Retinal pigment epithelial cell (primary cell): Measurements from ENCODE around the gene NRGN.
A peak's percentile ranks its signal among the peaks of the same experiment; 100 is the strongest.

ENCODE experiments used
- DNase-seq: peaks from one replicate; pipeline ENCODE4 v3.0.0-alpha.2; 2010; ENCODE audit warnings: low read depth
- H3K4me3 ChIP-seq: 2 replicates; pipeline ENCODE4 v1.5.1; 2011; ENCODE audit warnings: mild to moderate bottlenecking, low read length, control low read depth, moderate library complexity
- TF ChIP-seq, protein P1 (sequence below): conservative IDR thresholded peaks from 2 replicates; pipeline ENCODE4 v1.5.1; 2011; ENCODE audit warnings: low read depth, low read length, control low read depth, inconsistent platforms

The NRGN gene

GRCh38 chr11:124717421-124717785 is 22.3 kb upstream of the NRGN start:
- H3K4me3 ChIP-seq, result no peak overlapping the region
- TF ChIP-seq, protein P1, sequence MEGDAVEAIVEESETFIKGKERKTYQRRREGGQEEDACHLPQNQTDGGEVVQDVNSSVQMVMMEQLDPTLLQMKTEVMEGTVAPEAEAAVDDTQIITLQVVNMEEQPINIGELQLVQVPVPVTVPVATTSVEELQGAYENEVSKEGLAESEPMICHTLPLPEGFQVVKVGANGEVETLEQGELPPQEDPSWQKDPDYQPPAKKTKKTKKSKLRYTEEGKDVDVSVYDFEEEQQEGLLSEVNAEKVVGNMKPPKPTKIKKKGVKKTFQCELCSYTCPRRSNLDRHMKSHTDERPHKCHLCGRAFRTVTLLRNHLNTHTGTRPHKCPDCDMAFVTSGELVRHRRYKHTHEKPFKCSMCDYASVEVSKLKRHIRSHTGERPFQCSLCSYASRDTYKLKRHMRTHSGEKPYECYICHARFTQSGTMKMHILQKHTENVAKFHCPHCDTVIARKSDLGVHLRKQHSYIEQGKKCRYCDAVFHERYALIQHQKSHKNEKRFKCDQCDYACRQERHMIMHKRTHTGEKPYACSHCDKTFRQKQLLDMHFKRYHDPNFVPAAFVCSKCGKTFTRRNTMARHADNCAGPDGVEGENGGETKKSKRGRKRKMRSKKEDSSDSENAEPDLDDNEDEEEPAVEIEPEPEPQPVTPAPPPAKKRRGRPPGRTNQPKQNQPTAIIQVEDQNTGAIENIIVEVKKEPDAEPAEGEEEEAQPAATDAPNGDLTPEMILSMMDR, result no peak
- no peak for DNase-seq

- H3K4me3 ChIP-seq, result peak overlapping the region; percentile 43
- TF ChIP-seq, protein P1, result no peak
- no peak for DNase-seq
Observed at GRCh38 chr11:124717786-124718651, 21.7 kb upstream of the NRGN start.

- TF ChIP-seq, protein P1, result no peak
- H3K4me3 ChIP-seq, result no peak overlapping the region
- no peak for DNase-seq
Observed at GRCh38 chr11:124718801-124719200, 20.9 kb upstream of the NRGN start.

DNA sequence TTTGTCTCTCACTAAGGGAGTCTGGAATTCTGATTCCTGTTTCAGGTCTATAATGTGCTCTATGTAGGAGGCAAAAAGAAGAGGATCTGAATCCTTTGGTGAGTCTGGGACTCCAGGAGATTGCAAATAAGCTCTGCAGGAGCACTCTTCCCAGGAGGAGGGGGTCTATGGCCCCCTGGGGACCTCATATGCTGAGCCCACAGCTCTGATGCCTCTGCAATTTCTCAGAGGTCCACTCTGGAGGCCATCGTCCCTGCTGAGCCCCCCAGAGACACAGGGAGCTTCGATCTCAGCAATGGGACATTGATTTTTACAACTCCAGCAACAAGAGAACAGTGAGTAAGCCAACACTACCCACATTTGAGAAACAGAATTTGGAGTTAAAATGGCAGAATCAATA is 20.2 kb upstream of the NRGN start:
- H3K4me3 ChIP-seq, result no peak overlapping the region
- TF ChIP-seq, protein P1, result no peak
- DNase-seq, result no peak

GRCh38 chr11:124722176-124722575 is 17.6 kb upstream of the NRGN start:
- H3K4me3 ChIP-seq, result no peak overlapping the region
- TF ChIP-seq, protein P1, result no peak
- DNase-seq, result no peak

- no peak overlapping the region for H3K4me3 ChIP-seq
- DNase-seq, result no peak
- TF ChIP-seq, protein P1, result no peak
Observed at GRCh38 chr11:124724979-124725718, 14.6 kb upstream of the NRGN start.
